Ishikawa (cell line): ENCODE measurements around the gene KRT33A.

Experiments used
- CEBPB ChIP-seq: IDR thresholded peaks from 2 replicates; pipeline ENCODE4 v1.6.1; 2012
- CREB1 ChIP-seq: IDR thresholded peaks from 2 replicates; pipeline ENCODE4 v1.6.1; 2012; ENCODE audit warnings: low read depth
- EGR1 ChIP-seq: IDR thresholded peaks from 2 replicates; pipeline ENCODE4 v1.6.1; 2012
- EP300 ChIP-seq: IDR thresholded peaks from 2 replicates; pipeline ENCODE4 v1.6.1; 2012; ENCODE audit warnings: borderline replicate concordance
- FOXM1 ChIP-seq: IDR thresholded peaks from 2 replicates; pipeline ENCODE4 v1.6.1; 2012; ENCODE audit warnings: low read depth, borderline replicate concordance
- RAD21 ChIP-seq: IDR thresholded peaks from 2 replicates; pipeline ENCODE4 v1.6.1; 2012; ENCODE audit warnings: low read depth
- REST ChIP-seq: IDR thresholded peaks from 2 replicates; pipeline ENCODE4 v1.6.1; 2012; ENCODE audit warnings: low read depth, mild to moderate bottlenecking
- TAF1 ChIP-seq: IDR thresholded peaks from 2 replicates; pipeline ENCODE4 v1.6.1; 2012; ENCODE audit warnings: low read depth, mild to moderate bottlenecking
- YY1 ChIP-seq: IDR thresholded peaks from 2 replicates; pipeline ENCODE4 v1.6.1; 2012; ENCODE audit warnings: low read depth
- ZBTB7A ChIP-seq: IDR thresholded peaks from 2 replicates; pipeline ENCODE4 v1.6.1; 2012; ENCODE audit warnings: low read depth
- TF ChIP-seq, protein P1 (sequence below): IDR thresholded peaks from 2 replicates; pipeline ENCODE4 v1.6.1; 2012

DNA sequence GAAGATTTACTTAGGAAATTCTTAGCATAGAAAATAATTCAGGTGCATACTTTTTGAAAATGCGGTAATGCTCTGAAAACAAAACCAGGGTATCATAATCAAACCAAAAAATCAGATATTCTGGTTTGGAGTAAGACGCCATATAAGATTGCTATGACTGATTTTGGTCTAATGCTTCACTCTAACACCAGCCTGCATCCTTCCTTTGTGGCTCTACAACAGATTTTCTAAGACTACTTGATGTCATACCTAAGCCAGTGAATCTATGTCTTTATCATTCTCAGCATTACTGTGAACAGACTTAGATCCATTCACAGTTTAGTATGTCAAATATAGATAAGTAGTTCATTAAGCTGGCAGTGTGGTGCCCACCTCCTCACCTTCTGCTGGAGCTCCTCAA lies 18.4 kb upstream of the KRT33A start:
- TF ChIP-seq EP300 = no peak
- no peak for TF ChIP-seq YY1
- no peak for TF ChIP-seq ZBTB7A
- no peak for TF ChIP-seq RAD21
- TF ChIP-seq TAF1 = no peak
- TF ChIP-seq REST = no peak
- TF ChIP-seq, protein P1, sequence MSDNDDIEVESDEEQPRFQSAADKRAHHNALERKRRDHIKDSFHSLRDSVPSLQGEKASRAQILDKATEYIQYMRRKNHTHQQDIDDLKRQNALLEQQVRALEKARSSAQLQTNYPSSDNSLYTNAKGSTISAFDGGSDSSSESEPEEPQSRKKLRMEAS = no peak
- no peak for TF ChIP-seq CREB1
- no peak for TF ChIP-seq CEBPB
- no peak for TF ChIP-seq FOXM1
- no peak for TF ChIP-seq EGR1
